Caco-2 (cell line): ENCODE data around the gene COP1. TPM values are rescaled to one million over a fixed set of nuclear protein-coding genes. Genes with fewer than 3 reads are reported as not detected.

Experiments
- BruUV-seq: library from RNA; stranded (reverse); fragments of 400-500 nt; replicated peaks from 2 replicates; lab custom pipeline; 2021; lab: Mats Ljungman, UMichigan
- CTCF ChIA-PET: fragments of 300-600 bp; sonication (Branson Sonifier 250); formaldehyde crosslinking; loops from one replicate; lab custom pipeline; 2022; ENCODE audit warnings: antibody characterized with exemption; lab: Charles Lee
- POLR2A ChIA-PET: fragments of 300-600 bp; sonication (Branson Sonifier 250); formaldehyde crosslinking; loops from one replicate; lab custom pipeline; 2022; ENCODE audit warnings: antibody characterized with exemption; lab: Charles Lee
- DNase-seq, 2 experiments: peaks; one replicate each; pipeline versions ENCODE4 v3.0.0 to v3.0.0-alpha.2; 2020 to 2022
- H3K27me3 ChIP-seq: replicated peaks from 2 replicates; pipeline ENCODE4 v1.6.0; 2011; ENCODE audit warnings: low read length; ENCODE audit not compliant: control insufficient read depth, insufficient read depth
- H3K36me3 ChIP-seq: 2 replicates; pipeline ENCODE4 v1.5.1; 2011; ENCODE audit warnings: low read length; ENCODE audit not compliant: control insufficient read depth, insufficient read depth
- H3K4me1 ChIP-seq: fragments of 250-450 bp; sonication (Bioruptor Pico); 2 replicates; pipeline ENCODE4 v1.5.1; 2020; ENCODE audit warnings: mild to moderate bottlenecking
- H3K4me3 ChIP-seq: 2 replicates; pipeline ENCODE4 v1.5.1; 2011; ENCODE audit warnings: low read depth, mild to moderate bottlenecking, control low read depth, low read length
- H3K9me3 ChIP-seq: fragments of 250-450 bp; sonication (Bioruptor Pico); 2 replicates; pipeline ENCODE4 v1.5.1; 2020; ENCODE audit warnings: mild to moderate bottlenecking, moderate library complexity
- H3K27ac Mint-ChIP-seq: one replicate; pipeline ENCODE4 v1.8.0; 2022; ENCODE audit warnings: mixed read lengths; ENCODE audit not compliant: unreplicated experiment
- H3K27me3 Mint-ChIP-seq: one replicate; pipeline ENCODE4 v1.8.0; 2022; ENCODE audit warnings: mixed read lengths; ENCODE audit not compliant: insufficient read depth, unreplicated experiment
- H3K36me3 Mint-ChIP-seq: one replicate; pipeline ENCODE4 v1.8.0; 2022; ENCODE audit warnings: mild to moderate bottlenecking, mixed read lengths; ENCODE audit not compliant: insufficient read depth, unreplicated experiment
- H3K4me1 Mint-ChIP-seq: one replicate; pipeline ENCODE4 v1.8.0; 2022; ENCODE audit warnings: low read depth, mixed read lengths; ENCODE audit not compliant: unreplicated experiment
- H3K4me3 Mint-ChIP-seq: one replicate; pipeline ENCODE4 v1.8.0; 2022; ENCODE audit warnings: mild to moderate bottlenecking, moderate library complexity, mixed read lengths; ENCODE audit not compliant: unreplicated experiment
- H3K9me3 Mint-ChIP-seq: one replicate; pipeline ENCODE4 v1.8.0; 2022; ENCODE audit warnings: mixed read lengths; ENCODE audit not compliant: unreplicated experiment
- CTCF ChIP-seq, 2 experiments: fragments of 200-600 bp in 1 of 2; IDR thresholded peaks; 1 replicate in 1 of 2; 2 replicates in 1 of 2; pipeline versions ENCODE4 v1.5.1 to v1.8.0; 2011 to 2022; ENCODE audit warnings: antibody characterized with exemption in 1 of 2, control low read depth in 1 of 2, inconsistent platforms in 1 of 2, low read depth in 1 of 2, low read length in 1 of 2, mild to moderate bottlenecking in 1 of 2, moderate library complexity in 1 of 2; ENCODE audit not compliant: insufficient read depth in 1 of 2, severe bottlenecking in 1 of 2, unreplicated experiment in 1 of 2
- intact Hi-C: fragments of 100-400 bp; cut with micrococcal nuclease; formaldehyde crosslinking; loops from one replicate; pipeline ENCODE4 v1.10.0; 2022; ENCODE audit not compliant: unreplicated experiment
- total RNA-seq: library from RNA; stranded (reverse); gene quantifications from 2 replicates; pipeline ENCODE4 v1.2.3, GENCODE V29; 2022

COP1 gene
- total RNA-seq, 1 experiment from 2014 or later: 46.9 TPM

GRCh38 chr1:176227579-176227978 lies 20.5 kb upstream of the COP1 start:
- Mint-ChIP-seq H3K36me3 (no peaks in the 10 kb centered on the region), H3K9me3 (no peaks in the 10 kb centered on the region), H3K27me3 (no peaks in the 10 kb centered on the region), H3K27ac (no peak overlapping the region), H3K4me1 (no peaks in the 10 kb centered on the region), H3K4me3 (no peak overlapping the region)
- CTCF ChIA-PET: no interaction called here
- intact Hi-C loops: no loop called here
- no TSS peak for BruUV-seq
- Histone ChIP-seq H3K9me3 (no peaks in the 10 kb centered on the region; the same call in 1 of the 2 replicates), H3K4me3 (no peak overlapping the region), H3K4me1 (no peaks in the 10 kb centered on the region), H3K36me3 (no peaks in the 10 kb centered on the region), H3K27me3 (no peaks in the 10 kb centered on the region)
- DNase-seq: no peak
- TF ChIP-seq CTCF (IDR thresholded peaks at IDR 0.05; ENCODE audit: insufficient read depth in 1 of 2, low read depth in 1 of 2, low read length in 1 of 2, severe bottlenecking in 1 of 2, unreplicated experiment in 1 of 2): no peak
- POLR2A ChIA-PET: no interaction called here

- Histone ChIP-seq H3K4me3 (no peak overlapping the region), H3K4me1 (no peaks in the 10 kb centered on the region), H3K9me3 (no peaks in the 10 kb centered on the region; the same call in 1 of the 2 replicates), H3K27me3 (no peaks in the 10 kb centered on the region), H3K36me3 (no peaks in the 10 kb centered on the region)
- no peaks in the 10 kb centered on the region for H3K27me3 Mint-ChIP-seq
- ChIA-PET POLR2A (no interaction called here), CTCF (no interaction called here)
- no peak overlapping the region for H3K4me3 Mint-ChIP-seq
- no peaks in the 10 kb centered on the region for H3K9me3 Mint-ChIP-seq
- TF ChIP-seq CTCF (IDR thresholded peaks at IDR 0.05; ENCODE audit: insufficient read depth in 1 of 2, low read depth in 1 of 2, low read length in 1 of 2, severe bottlenecking in 1 of 2, unreplicated experiment in 1 of 2): no peak
- intact Hi-C loops: no loop called here
- H3K36me3 Mint-ChIP-seq: no peaks in the 10 kb centered on the region
- H3K27ac Mint-ChIP-seq: no peak overlapping the region
- no peak for DNase-seq
- H3K4me1 Mint-ChIP-seq: no peaks in the 10 kb centered on the region
- no TSS peak for BruUV-seq
Measured at GRCh38 chr1:176225911-176226310, 18.8 kb upstream of the COP1 start.

- Histone ChIP-seq H3K27me3 (no peaks in the 10 kb centered on the region), H3K4me3 (no peak overlapping the region), H3K9me3 (no peaks in the 10 kb centered on the region; the same call in 1 of the 2 replicates), H3K36me3 (no peaks in the 10 kb centered on the region), H3K4me1 (no peaks in the 10 kb centered on the region)
- BruUV-seq: no TSS peak
- H3K4me1 Mint-ChIP-seq: no peaks in the 10 kb centered on the region
- H3K27ac Mint-ChIP-seq: no peak overlapping the region
- DNase-seq: no peak
- ChIA-PET CTCF (no interaction called here), POLR2A (no interaction called here)
- H3K4me3 Mint-ChIP-seq: no peak overlapping the region
- intact Hi-C loops: no loop called here
- no peak for TF ChIP-seq CTCF (IDR thresholded peaks at IDR 0.05; ENCODE audit: insufficient read depth in 1 of 2, low read depth in 1 of 2, low read length in 1 of 2, severe bottlenecking in 1 of 2, unreplicated experiment in 1 of 2)
- H3K9me3 Mint-ChIP-seq: no peaks in the 10 kb centered on the region
- H3K27me3 Mint-ChIP-seq: no peaks in the 10 kb centered on the region
- H3K36me3 Mint-ChIP-seq: no peaks in the 10 kb centered on the region
Measured at GRCh38 chr1:176225479-176225875, 18.4 kb upstream of the COP1 start.
